ENCODE results near the gene EPN2.

EPN2 gene

GRCh38 chr17:19343671-19344151 is 106.5 kb downstream of the EPN2 start:
- Histone ChIP-seq H3K4me3 (no peak overlapping the region), H4K20me1 (peaks cover 0 to 62% (median 19%) of the 10 kb centered on the region in 11 experiments; a peak in 13 of 22 replicates), H3K4me2 (no peak overlapping the region), H3K36me3 (no peaks in the 10 kb centered on the region), H3K9me3 (replicated peaks in 1 of 11) (no peaks in the 10 kb centered on the region), H3K27ac (no peak overlapping the region), H3K27me3 (peaks cover 0 to 39% (median 0%) of the 10 kb centered on the region in 11 experiments; a peak in 5 of 22 replicates), H3K4me1 (peaks cover 17 to 25% (median 20%) of the 10 kb centered on the region in 10 experiments), H3K9ac (no peak overlapping the region)
- TF ChIP-seq Cebpa-rat (IDR thresholded peaks at IDR 0.05): no peak

DNA sequence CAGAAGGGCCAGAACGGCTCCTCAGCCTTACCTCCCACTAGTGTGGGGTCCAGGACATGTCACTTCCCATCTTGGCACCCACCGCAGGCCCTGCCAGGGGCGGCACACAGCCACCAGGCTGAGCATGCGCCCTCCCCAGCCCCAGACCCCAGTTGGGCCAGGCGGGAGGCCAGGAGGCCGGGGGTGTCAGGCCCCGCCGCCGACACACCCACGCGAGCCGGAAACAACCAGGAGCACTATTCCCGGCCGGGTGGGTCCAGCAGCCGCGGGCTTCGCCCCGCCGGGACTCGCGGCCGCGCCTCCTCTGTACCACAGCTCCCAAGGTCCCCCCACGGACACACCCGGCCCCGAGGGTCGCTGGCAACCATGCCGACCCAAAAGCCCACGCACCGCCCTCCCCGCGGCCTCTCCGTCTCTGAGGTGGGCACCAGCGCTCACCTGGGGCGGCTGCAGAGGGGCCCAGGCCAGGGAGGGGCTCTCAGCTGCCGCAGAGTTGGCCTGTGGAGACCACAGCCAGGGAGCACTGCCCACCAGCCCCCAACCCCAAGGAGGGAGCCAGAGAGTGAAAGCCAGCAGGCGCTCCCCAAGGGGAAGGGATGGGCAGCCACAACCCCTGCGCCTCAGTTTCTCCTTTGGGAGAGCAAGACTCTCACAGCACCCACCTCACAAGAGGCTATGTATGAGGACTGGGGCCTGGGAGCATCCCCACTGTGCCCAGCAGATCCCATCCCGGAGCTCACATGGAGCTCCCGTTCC is 107.3 kb downstream of the EPN2 start:
- H3K4me3 ChIP-seq: no peak overlapping the region
- H3K27me3 ChIP-seq: peaks cover 0 to 35% (median 0%) of the 10 kb centered on the region in 11 experiments; a peak in 5 of 22 replicates
- H3K9ac ChIP-seq: no peak overlapping the region
- peaks cover 17 to 25% (median 20%) of the 10 kb centered on the region in 10 experiments for H3K4me1 ChIP-seq
- H4K20me1 ChIP-seq: peaks cover 0 to 62% (median 18%) of the 10 kb centered on the region in 11 experiments; a peak in 13 of 22 replicates
- no peak overlapping the region for H3K27ac ChIP-seq
- H3K36me3 ChIP-seq: no peaks in the 10 kb centered on the region
- no peak overlapping the region for H3K4me2 ChIP-seq
- H3K9me3 ChIP-seq (replicated peaks in 1 of 11): no peaks in the 10 kb centered on the region
- TF ChIP-seq Cebpa-rat (IDR thresholded peaks at IDR 0.05): no peak

DNA sequence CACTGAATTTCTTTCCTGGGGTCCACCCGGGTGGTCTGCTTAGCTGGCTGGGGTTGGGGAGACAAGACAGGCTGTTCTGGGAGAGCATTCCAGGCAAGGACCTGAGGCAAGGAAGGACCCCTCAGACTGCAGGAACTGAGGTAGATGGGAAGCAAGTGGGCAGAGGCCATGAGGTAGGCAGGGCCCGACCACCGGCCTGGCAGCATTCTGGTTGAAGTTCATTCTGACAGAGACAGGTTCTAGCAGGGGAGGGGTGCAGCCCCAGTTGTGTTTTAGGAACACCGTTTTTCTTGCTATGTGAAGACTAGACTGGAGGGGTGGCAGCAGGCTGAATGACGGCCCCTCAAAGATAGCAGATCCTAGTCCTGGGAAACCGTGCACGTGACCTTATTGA is 107.9 kb downstream of the EPN2 start:
- H4K20me1 ChIP-seq: peaks cover 0 to 62% (median 18%) of the 10 kb centered on the region in 11 experiments; a peak in 13 of 22 replicates

DNA sequence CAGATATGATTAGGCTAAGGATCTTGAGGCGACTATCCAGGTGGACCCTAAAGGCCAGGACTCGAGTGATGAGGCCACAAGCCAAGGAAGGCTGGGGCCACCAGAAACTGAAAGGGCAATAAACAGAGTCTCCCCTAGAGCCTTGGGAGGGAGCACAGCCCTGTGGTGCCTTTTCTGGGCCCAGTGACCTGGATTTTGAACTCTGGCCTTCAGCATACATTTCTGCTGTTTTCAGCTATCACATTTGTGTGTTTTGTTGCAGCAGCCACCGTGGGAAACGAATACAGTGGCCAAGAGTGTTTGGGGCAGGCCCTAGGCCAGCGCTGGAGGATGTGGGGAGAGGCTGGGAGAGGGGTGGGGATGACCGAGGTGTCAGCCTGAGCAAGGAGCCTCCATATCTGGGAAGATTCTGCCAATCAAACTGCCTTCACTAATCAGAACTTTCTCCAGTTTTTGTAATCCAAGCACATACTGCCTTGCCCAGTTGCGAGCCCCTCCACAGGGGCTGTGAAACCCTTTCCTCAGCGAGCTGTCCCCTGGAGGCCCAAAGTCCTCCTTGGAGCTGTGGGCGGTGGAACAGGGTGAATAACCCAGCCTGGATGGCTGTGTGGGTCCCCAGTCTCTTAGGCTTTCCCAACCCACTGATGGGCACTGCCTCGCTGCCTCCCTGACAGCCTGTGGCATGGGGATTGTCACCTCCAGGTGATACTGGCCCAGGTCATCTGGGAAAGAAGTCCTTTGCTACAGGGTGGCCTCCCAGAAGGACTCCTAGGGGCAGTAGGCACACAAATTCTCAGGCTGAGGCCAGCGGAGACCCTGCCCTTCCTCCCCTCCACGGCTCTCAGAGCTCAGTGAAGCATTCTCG is 108.6 kb downstream of the EPN2 start:
- Histone ChIP-seq H3K36me3 (no peaks in the 10 kb centered on the region), H3K9ac (peak overlapping the region in 3 of 11 experiments; percentile 0 to 31 (median 24); a peak in 2 of 22 replicates), H3K4me3 (no peak overlapping the region), H3K9me3 (replicated peaks in 1 of 11) (no peaks in the 10 kb centered on the region), H3K4me1 (peaks cover 17 to 25% (median 20%) of the 10 kb centered on the region in 10 experiments), H4K20me1 (peaks cover 0 to 62% (median 18%) of the 10 kb centered on the region in 11 experiments; a peak in 13 of 22 replicates), H3K27me3 (peaks cover 0 to 33% (median 0%) of the 10 kb centered on the region in 11 experiments; a peak in 5 of 22 replicates), H3K27ac (no peak overlapping the region), H3K4me2 (peak overlapping the region in 8 of 11 experiments; percentile 49 to 76 (median 68); a peak in 11 of 22 replicates)
- no peak for TF ChIP-seq Cebpa-rat (IDR thresholded peaks at IDR 0.05)

More for the DNA sequence above, 107.9 kb downstream of the EPN2 start:
- Histone ChIP-seq H3K27ac (no peak overlapping the region), H3K9ac (no peak overlapping the region), H3K9me3 (replicated peaks in 1 of 11) (no peaks in the 10 kb centered on the region), H3K4me3 (no peak overlapping the region), H3K4me2 (no peak overlapping the region), H3K27me3 (peaks cover 0 to 33% (median 0%) of the 10 kb centered on the region in 11 experiments; a peak in 5 of 22 replicates), H3K36me3 (no peaks in the 10 kb centered on the region), H3K4me1 (peaks cover 17 to 25% (median 20%) of the 10 kb centered on the region in 10 experiments)
- TF ChIP-seq Cebpa-rat (IDR thresholded peaks at IDR 0.05): no peak

DNA sequence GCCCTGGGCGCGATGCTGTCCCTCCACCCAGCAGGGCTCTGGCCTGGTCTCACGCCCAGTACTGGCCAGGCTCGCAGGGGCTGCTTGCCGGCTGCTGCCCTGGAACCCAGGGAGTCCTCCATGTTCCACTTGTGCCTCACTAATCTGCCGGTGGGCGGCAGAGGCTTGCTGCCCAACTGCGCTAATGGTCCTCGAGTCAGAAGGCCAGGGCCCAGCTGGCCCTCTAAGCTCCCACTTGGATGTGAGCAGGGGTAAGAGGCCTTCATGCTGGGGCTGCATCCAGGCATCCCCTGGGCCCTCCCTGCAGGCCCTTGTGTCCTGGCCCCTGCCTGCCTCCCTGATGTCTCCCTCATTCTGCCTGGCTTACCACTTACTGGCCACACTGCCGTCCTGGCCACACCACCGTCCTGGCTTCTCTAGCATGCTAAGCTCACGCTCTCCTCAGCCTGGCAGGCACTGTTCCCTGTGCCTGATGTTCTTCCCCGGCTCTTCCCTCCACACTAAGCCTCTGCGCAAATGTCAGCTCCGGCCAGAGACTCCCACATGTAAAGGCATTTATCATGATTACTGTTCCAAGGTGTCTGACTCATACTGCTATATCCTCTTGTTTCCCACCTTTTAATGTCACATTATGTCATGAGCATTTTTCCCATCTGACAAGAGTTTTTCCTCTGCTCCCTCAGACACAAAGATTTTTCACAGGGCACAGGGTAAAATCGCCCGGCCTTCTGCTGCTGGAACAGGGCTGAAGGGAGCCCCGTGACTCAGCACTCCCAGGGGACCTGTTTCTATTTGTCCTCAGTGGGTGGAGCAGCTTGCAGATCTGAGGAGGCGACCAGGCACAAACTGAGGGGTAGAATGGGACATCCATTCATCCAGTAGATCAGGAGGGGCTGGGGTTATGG is 109.4 kb downstream of the EPN2 start:
- no peak overlapping the region for H3K4me3 ChIP-seq
- peaks cover 0 to 56% (median 18%) of the 10 kb centered on the region in 11 experiments; a peak in 13 of 22 replicates for H4K20me1 ChIP-seq
- no peaks in the 10 kb centered on the region for H3K36me3 ChIP-seq
- H3K4me1 ChIP-seq: peaks cover 17 to 25% (median 20%) of the 10 kb centered on the region in 10 experiments
- TF ChIP-seq Cebpa-rat (IDR thresholded peaks at IDR 0.05): no peak
- peaks cover 0 to 27% (median 0%) of the 10 kb centered on the region in 11 experiments; a peak in 5 of 22 replicates for H3K27me3 ChIP-seq
- no peak overlapping the region for H3K27ac ChIP-seq
- H3K9ac ChIP-seq: peak overlapping the region in 6 of 11 experiments; percentile 0 to 38 (median 28); a peak in 6 of 22 replicates
- no peaks in the 10 kb centered on the region for H3K9me3 ChIP-seq (replicated peaks in 1 of 11)
- H3K4me2 ChIP-seq: peak overlapping the region; percentile 49 to 76 (median 67)

GRCh38 chr17:19347323-19348080 is 110.3 kb downstream of the EPN2 start:
- H3K9me3 ChIP-seq (replicated peaks in 1 of 11): no peaks in the 10 kb centered on the region
- H4K20me1 ChIP-seq: peaks cover 0 to 47% (median 13%) of the 10 kb centered on the region in 11 experiments; a peak in 13 of 22 replicates
- peak overlapping the region in 1 of 11 experiments; percentile 7; a peak in 1 of 22 replicates for H3K27ac ChIP-seq
- no peaks in the 10 kb centered on the region for H3K36me3 ChIP-seq
- no peak overlapping the region for H3K4me3 ChIP-seq
- H3K4me2 ChIP-seq: peak overlapping the region; percentile 49 to 76 (median 67)
- peak overlapping the region in 3 of 11 experiments; percentile 16 to 32 (median 31); a peak in 3 of 22 replicates for H3K9ac ChIP-seq
- peaks cover 0 to 19% (median 0%) of the 10 kb centered on the region in 11 experiments; a peak in 4 of 22 replicates for H3K27me3 ChIP-seq
- TF ChIP-seq Cebpa-rat (IDR thresholded peaks at IDR 0.05): no peak
- peaks cover 17 to 25% (median 20%) of the 10 kb centered on the region in 10 experiments for H3K4me1 ChIP-seq

- Histone ChIP-seq H3K9me3 (replicated peaks in 1 of 11) (no peaks in the 10 kb centered on the region), H3K36me3 (no peaks in the 10 kb centered on the region), H4K20me1 (peaks cover 0 to 41% (median 13%) of the 10 kb centered on the region in 11 experiments; a peak in 13 of 22 replicates), H3K27ac (no peak overlapping the region), H3K4me2 (peak overlapping the region in 9 of 11 experiments; percentile 49 to 76 (median 67); a peak in 11 of 22 replicates), H3K4me3 (no peak overlapping the region), H3K9ac (no peak overlapping the region), H3K4me1 (peaks cover 17 to 25% (median 20%) of the 10 kb centered on the region in 10 experiments), H3K27me3 (peaks cover 0 to 17% (median 0%) of the 10 kb centered on the region in 11 experiments; a peak in 4 of 22 replicates)
- no peak for TF ChIP-seq Cebpa-rat (IDR thresholded peaks at IDR 0.05)
Observed at GRCh38 chr17:19348081-19348650, 111.0 kb downstream of the EPN2 start.
